Type B pancreatic cell (in vitro differentiated cells): ENCODE results near the gene PROP1. TPM values are rescaled to one million over a fixed set of nuclear protein-coding genes. Genes with fewer than 3 reads are reported as not detected.
"Not testable (repeated sequence)": the region's sequence is repeated elsewhere in the genome, so short reads cannot be mapped to it uniquely, and the experiment has no call there.

ENCODE experiments used
- DNase-seq: peaks from one replicate; pipeline ENCODE4 v3.0.0; 2021; ENCODE audit warnings: mixed read lengths; ENCODE audit not compliant: unreplicated experiment; ENCODE audit errors: extremely low spot score
- H3K27ac Mint-ChIP-seq: 2 replicates; pipeline ENCODE4 v1.8.0; 2021; ENCODE audit warnings: mild to moderate bottlenecking, mixed read lengths
- H3K27me3 Mint-ChIP-seq: 2 replicates; pipeline ENCODE4 v1.8.0; 2021; ENCODE audit warnings: mixed read lengths
- H3K36me3 Mint-ChIP-seq: 2 replicates; pipeline ENCODE4 v1.8.0; 2021; ENCODE audit warnings: mixed read lengths
- H3K4me1 Mint-ChIP-seq: one replicate; pipeline ENCODE4 v1.8.0; 2021; ENCODE audit warnings: mixed read lengths; ENCODE audit not compliant: unreplicated experiment
- H3K4me3 Mint-ChIP-seq: 2 replicates; pipeline ENCODE4 v1.8.0; 2021; ENCODE audit warnings: mild to moderate bottlenecking, mixed read lengths
- H3K9me3 Mint-ChIP-seq: 2 replicates; pipeline ENCODE4 v1.8.0; 2021; ENCODE audit warnings: mixed read lengths
- total RNA-seq: library from RNA; stranded (reverse); gene quantifications from 2 replicates; pipeline ENCODE4 v1.2.1, GENCODE V29; 2021; ENCODE audit warnings: low replicate concordance
- TF ChIP-seq, protein P1 (sequence below): fragments of 200-600 bp; sonication (generic); conservative IDR thresholded peaks from 2 replicates; pipeline ENCODE4 v1.5.0; 2021; ENCODE audit warnings: antibody characterized with exemption, mild to moderate bottlenecking

PROP1 gene
- total RNA-seq, 1 donor from 2014 or later, result not detected

DNA sequence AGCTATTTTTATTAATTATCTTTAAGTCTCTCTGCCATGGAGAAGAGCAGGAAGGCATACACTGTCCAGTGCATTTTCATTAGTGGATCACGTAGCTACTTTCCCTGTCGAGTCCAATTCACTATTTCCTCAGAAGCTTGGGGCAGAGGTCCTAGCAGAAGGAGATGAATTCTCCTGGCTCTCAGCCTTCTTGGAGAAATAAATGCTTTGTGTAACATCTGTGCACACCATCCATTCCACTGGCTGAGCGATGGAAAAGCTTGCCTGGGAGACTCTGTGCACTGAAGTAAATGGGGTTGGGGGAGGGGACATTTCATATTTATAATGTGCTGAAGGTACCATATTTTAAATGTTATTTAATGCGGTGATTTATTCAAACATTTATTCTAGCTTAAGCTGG, 23.4 kb downstream of the PROP1 start:
- no peaks in the 10 kb centered on the region for H3K27me3 Mint-ChIP-seq
- no peaks in the 10 kb centered on the region for H3K4me1 Mint-ChIP-seq
- TF ChIP-seq, protein P1, sequence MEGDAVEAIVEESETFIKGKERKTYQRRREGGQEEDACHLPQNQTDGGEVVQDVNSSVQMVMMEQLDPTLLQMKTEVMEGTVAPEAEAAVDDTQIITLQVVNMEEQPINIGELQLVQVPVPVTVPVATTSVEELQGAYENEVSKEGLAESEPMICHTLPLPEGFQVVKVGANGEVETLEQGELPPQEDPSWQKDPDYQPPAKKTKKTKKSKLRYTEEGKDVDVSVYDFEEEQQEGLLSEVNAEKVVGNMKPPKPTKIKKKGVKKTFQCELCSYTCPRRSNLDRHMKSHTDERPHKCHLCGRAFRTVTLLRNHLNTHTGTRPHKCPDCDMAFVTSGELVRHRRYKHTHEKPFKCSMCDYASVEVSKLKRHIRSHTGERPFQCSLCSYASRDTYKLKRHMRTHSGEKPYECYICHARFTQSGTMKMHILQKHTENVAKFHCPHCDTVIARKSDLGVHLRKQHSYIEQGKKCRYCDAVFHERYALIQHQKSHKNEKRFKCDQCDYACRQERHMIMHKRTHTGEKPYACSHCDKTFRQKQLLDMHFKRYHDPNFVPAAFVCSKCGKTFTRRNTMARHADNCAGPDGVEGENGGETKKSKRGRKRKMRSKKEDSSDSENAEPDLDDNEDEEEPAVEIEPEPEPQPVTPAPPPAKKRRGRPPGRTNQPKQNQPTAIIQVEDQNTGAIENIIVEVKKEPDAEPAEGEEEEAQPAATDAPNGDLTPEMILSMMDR, result no peak
- H3K36me3 Mint-ChIP-seq, result no peaks in the 10 kb centered on the region
- H3K4me3 Mint-ChIP-seq, result no peak overlapping the region
- H3K27ac Mint-ChIP-seq, result no peak overlapping the region
- no peaks in the 10 kb centered on the region for H3K9me3 Mint-ChIP-seq
- DNase-seq, result no peak

DNA sequence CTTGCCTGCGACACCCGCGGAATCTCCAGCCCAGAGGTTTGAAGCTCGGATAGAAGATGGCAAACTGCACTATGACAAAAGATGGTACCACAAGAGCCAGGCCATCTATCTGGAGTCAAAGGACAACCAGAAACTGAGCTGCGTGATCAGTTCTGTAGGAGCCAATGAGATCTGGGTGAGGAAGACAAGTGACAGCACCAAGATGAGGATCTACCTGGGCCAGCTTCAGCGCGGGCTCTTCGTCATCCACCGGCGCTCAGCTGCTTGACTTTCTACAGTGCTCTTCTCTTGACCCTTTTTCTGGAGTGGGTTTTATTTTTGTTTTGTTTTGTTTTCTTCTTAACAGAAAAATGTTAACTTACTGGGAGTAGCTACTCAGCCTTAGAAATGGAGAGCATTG, 24.0 kb downstream of the PROP1 start:
- H3K27me3 Mint-ChIP-seq, H3K36me3 Mint-ChIP-seq, H3K9me3 Mint-ChIP-seq, DNase-seq, H3K4me3 Mint-ChIP-seq, H3K4me1 Mint-ChIP-seq, H3K27ac Mint-ChIP-seq: not testable (repeated sequence)

DNA sequence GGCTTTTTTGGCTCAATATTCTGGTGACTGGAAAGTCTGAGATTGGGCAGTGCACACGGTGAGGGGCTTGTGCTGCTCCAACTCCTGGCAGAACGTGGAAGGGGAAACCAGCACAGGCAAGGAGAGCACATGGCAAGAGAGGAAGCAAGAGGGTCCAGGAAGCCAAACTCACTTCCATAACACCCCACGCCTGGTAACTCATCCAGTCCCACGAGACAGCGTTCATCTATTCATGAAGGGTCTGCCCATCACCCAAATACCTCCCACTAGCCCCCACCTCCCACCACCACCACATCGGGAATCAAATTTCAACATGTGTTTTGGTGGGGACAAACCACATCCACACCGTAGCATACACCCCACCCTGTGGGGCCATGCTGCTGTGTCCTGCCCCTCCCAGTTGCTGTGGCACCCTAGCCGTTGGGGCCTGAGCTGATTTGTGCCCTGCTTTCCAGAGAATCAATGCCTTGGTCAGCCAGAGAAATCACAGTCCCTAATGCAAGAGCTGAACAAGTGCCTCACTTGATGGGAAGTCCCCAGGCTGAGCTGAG, 27.3 kb downstream of the PROP1 start:
- no peaks in the 10 kb centered on the region for H3K4me1 Mint-ChIP-seq
- no peak overlapping the region for H3K4me3 Mint-ChIP-seq
- no peaks in the 10 kb centered on the region for H3K36me3 Mint-ChIP-seq
- DNase-seq, result no peak
- no peaks in the 10 kb centered on the region for H3K9me3 Mint-ChIP-seq
- TF ChIP-seq, protein P1, result no peak
- no peaks in the 10 kb centered on the region for H3K27me3 Mint-ChIP-seq
- no peak overlapping the region for H3K27ac Mint-ChIP-seq

DNA sequence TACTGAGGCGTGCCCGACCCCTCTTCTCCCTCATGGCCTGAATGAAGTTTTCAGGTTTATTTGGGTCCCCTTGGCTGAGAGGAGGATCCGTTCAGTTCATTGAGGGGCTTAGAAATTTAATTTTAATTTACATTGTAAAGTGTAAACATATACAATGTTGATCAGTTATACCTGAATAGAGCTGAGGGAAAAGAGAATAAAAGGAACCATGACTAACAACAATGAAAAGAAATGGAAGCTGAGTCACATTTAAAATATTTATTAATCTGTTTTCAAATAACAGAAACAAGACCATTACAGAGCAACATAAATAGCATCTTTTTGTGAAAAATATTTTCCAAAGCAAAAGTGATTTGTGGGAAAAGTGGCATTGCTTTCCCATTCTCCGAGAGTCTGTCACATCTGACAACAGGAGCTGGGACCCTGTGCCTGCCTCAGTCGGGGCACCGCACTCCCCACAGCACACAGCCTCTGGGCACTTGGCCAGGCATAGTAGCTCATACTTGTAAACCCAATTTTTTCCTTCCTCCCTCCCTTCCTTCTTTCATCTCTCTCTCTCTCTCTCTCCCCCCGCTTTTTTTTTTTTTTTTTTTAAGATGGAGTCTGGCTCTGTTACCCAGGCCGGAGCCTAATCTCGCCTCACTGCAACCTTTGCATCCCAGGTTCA, 28.7 kb downstream of the PROP1 start:
- H3K9me3 Mint-ChIP-seq, result no peaks in the 10 kb centered on the region
- TF ChIP-seq, protein P1, result no peak
- H3K4me1 Mint-ChIP-seq, result no peaks in the 10 kb centered on the region
- no peak for DNase-seq
- H3K27ac Mint-ChIP-seq, result no peak overlapping the region
- no peaks in the 10 kb centered on the region for H3K36me3 Mint-ChIP-seq
- H3K27me3 Mint-ChIP-seq, result no peaks in the 10 kb centered on the region
- H3K4me3 Mint-ChIP-seq, result no peak overlapping the region

DNA sequence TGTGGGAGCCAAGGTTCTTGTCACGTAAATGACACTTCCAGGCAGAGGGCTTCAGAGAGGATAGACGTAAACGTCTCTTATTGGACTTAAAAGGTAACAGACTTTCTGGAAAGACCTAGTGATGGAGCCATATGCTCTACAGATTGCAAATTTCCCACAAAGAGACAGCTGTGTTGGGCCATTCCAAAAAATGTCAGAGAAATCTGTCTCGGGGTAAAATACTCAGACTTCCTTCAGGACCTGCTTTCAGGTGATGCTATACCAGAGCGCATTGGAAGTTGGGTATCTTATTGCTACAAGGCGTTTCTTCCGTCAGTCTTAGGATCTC, 29.2 kb downstream of the PROP1 start:
- no peaks in the 10 kb centered on the region for H3K36me3 Mint-ChIP-seq
- DNase-seq, result no peak
- TF ChIP-seq, protein P1, result no peak
- no peak overlapping the region for H3K27ac Mint-ChIP-seq
- H3K9me3 Mint-ChIP-seq, result no peaks in the 10 kb centered on the region
- H3K27me3 Mint-ChIP-seq, result no peaks in the 10 kb centered on the region
- H3K4me1 Mint-ChIP-seq, result no peaks in the 10 kb centered on the region
- no peak overlapping the region for H3K4me3 Mint-ChIP-seq

DNA sequence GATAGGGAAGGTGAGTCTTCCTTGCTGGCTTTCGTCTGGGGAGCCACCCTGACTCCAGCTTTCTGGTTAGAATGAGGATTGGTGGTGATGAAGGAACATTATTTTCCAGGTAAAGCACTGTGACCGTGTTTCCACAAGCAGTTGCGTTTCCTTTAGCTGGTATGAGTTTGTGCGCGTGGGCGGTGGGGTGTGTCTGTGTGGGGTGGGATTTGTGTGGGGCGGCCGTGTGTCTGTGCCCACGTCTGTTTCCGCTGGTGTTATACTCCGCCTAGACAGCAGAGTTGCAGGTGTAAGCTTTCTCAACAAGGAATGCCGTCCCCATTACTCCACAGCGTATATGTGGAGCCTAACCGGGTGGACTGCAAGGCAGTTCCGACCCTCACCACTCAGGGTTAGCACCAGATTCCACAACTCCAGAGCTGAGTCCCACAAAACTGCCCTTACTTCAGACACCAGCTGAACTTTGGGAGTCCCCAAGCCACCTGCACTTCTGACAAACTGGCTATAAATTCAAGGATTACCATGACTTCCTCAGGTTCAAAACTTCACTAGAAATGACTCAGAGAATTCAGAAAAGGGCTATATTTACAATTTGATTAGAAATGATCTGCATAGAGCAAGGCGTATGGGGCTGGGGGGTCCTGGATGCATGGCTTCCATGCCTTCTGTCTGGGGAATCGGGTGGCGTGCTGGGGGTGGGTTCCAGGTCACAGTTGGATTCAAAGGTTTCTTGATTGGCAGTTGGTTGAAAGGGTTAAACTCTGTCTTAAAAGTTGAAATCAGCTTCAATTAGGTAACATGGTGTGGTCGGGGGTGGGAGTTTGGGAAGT, 29.8 kb downstream of the PROP1 start:
- Mint-ChIP-seq H3K4me3 (no peak overlapping the region), H3K9me3 (no peaks in the 10 kb centered on the region), H3K4me1 (no peaks in the 10 kb centered on the region), H3K27ac (no peak overlapping the region), H3K27me3 (no peaks in the 10 kb centered on the region), H3K36me3 (no peaks in the 10 kb centered on the region)
- no peak for DNase-seq
- TF ChIP-seq, protein P1, result no peak
